Measurements from ENCODE around the gene TTI1. TPM values are rescaled to one million over a fixed set of nuclear protein-coding genes. Genes with fewer than 3 reads are reported as not detected.

Gene TTI1
- total and polyA plus RNA-seq, 2 of the 13 experiments (the other 11 are each of a cell fraction or from before 2014, with no cell fraction given): 22.9 to 39.8 TPM

DNA sequence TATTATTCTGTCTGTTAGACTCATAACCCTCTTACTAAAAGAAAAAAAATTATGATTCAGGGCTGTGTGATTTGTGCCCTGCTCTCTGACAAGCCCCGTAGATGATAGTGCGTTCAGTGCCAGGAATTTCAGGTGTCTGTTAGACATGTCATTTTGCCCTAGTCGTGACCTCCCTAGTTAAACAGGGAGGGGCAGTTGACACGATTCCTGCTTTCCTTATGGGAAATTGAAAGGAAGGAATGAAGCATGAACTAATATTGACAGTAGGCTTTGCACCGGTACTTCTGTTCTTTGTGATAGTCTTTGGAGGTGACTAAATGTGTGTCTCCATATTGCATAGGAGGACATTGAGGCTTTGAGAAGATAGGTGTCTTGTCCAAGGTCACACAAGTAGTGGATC lies 26.6 kb upstream of the TTI1 start (continued):
- TF ChIP-seq, protein P1, sequence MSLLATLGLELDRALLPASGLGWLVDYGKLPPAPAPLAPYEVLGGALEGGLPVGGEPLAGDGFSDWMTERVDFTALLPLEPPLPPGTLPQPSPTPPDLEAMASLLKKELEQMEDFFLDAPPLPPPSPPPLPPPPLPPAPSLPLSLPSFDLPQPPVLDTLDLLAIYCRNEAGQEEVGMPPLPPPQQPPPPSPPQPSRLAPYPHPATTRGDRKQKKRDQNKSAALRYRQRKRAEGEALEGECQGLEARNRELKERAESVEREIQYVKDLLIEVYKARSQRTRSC (CRISPR knock-in tag; IDR thresholded peaks at IDR 0.05; ENCODE audit: low read depth): no peak
- TF ChIP-seq NR1H2 (CRISPR knock-in tag; IDR thresholded peaks at IDR 0.05; ENCODE audit: borderline replicate concordance, low read depth): no peak
- TF ChIP-seq, protein P2, sequence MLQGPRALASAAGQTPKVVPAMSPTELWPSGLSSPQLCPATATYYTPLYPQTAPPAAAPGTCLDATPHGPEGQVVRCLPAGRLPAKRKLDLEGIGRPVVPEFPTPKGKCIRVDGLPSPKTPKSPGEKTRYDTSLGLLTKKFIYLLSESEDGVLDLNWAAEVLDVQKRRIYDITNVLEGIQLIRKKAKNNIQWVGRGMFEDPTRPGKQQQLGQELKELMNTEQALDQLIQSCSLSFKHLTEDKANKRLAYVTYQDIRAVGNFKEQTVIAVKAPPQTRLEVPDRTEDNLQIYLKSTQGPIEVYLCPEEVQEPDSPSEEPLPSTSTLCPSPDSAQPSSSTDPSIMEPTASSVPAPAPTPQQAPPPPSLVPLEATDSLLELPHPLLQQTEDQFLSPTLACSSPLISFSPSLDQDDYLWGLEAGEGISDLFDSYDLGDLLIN (CRISPR knock-in tag; IDR thresholded peaks at IDR 0.05; ENCODE audit: borderline replicate concordance): no peak
- TF ChIP-seq, protein P3, sequence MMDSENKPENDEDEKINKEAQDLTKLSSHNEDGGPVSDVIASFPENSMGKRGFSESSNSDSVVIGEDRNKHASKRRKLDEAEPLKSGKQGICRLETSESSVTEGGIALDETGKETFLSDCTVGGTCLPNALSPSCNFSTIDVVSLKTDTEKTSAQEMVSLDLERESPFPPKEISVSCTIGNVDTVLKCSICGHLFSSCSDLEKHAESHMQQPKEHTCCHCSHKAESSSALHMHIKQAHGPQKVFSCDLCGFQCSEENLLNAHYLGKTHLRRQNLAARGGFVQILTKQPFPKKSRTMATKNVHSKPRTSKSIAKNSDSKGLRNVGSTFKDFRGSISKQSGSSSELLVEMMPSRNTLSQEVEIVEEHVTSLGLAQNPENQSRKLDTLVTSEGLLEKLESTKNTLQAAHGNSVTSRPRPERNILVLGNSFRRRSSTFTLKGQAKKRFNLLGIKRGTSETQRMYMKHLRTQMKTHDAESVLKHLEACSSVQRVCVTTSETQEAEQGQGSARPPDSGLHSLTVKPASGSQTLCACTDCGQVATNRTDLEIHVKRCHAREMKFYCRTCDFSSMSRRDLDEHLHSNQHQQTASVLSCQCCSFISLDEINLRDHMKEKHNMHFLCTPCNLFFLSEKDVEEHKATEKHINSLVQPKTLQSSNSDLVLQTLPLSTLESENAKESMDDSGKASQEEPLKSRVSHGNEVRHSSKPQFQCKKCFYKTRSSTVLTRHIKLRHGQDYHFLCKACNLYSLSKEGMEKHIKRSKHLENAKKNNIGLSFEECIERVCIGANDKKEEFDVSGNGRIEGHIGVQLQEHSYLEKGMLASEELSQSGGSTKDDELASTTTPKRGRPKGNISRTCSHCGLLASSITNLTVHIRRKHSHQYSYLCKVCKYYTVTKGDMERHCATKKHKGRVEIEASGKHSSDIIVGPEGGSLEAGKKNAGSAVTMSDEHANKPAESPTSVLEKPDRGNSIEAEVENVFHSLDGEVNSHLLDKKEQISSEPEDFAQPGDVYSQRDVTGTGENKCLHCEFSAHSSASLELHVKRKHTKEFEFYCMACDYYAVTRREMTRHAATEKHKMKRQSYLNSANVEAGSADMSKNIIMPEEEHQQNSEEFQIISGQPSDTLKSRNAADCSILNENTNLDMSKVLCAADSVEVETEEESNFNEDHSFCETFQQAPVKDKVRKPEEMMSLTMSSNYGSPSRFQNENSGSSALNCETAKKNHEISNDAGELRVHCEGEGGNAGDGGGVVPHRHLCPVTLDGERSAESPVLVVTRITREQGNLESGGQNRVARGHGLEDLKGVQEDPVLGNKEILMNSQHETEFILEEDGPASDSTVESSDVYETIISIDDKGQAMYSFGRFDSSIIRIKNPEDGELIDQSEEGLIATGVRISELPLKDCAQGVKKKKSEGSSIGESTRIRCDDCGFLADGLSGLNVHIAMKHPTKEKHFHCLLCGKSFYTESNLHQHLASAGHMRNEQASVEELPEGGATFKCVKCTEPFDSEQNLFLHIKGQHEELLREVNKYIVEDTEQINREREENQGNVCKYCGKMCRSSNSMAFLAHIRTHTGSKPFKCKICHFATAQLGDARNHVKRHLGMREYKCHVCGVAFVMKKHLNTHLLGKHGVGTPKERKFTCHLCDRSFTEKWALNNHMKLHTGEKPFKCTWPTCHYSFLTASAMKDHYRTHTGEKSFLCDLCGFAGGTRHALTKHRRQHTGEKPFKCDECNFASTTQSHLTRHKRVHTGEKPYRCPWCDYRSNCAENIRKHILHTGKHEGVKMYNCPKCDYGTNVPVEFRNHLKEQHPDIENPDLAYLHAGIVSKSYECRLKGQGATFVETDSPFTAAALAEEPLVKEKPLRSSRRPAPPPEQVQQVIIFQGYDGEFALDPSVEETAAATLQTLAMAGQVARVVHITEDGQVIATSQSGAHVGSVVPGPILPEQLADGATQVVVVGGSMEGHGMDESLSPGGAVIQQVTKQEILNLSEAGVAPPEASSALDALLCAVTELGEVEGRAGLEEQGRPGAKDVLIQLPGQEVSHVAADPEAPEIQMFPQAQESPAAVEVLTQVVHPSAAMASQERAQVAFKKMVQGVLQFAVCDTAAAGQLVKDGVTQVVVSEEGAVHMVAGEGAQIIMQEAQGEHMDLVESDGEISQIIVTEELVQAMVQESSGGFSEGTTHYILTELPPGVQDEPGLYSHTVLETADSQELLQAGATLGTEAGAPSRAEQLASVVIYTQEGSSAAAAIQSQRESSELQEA (CRISPR knock-in tag; IDR thresholded peaks at IDR 0.05; ENCODE audit: not compliant biosample characterization): no peak
- TF ChIP-seq, protein P4, sequence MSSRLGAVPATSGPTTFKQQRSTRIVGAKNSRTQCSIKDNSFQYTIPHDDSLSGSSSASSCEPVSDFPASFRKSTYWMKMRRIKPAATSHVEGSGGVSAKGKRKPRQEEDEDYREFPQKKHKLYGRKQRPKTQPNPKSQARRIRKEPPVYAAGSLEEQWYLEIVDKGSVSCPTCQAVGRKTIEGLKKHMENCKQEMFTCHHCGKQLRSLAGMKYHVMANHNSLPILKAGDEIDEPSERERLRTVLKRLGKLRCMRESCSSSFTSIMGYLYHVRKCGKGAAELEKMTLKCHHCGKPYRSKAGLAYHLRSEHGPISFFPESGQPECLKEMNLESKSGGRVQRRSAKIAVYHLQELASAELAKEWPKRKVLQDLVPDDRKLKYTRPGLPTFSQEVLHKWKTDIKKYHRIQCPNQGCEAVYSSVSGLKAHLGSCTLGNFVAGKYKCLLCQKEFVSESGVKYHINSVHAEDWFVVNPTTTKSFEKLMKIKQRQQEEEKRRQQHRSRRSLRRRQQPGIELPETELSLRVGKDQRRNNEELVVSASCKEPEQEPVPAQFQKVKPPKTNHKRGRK (CRISPR knock-in tag; IDR thresholded peaks at IDR 0.05): no peak
- no peak for TF ChIP-seq HOXA7 (CRISPR knock-in tag; IDR thresholded peaks at IDR 0.05)
- TF ChIP-seq TCF12 (IDR thresholded peaks at IDR 0.05): no peak
- TF ChIP-seq TCF12 (CRISPR knock-in tag; IDR thresholded peaks at IDR 0.05): no peak
- TF ChIP-seq, protein P5, sequence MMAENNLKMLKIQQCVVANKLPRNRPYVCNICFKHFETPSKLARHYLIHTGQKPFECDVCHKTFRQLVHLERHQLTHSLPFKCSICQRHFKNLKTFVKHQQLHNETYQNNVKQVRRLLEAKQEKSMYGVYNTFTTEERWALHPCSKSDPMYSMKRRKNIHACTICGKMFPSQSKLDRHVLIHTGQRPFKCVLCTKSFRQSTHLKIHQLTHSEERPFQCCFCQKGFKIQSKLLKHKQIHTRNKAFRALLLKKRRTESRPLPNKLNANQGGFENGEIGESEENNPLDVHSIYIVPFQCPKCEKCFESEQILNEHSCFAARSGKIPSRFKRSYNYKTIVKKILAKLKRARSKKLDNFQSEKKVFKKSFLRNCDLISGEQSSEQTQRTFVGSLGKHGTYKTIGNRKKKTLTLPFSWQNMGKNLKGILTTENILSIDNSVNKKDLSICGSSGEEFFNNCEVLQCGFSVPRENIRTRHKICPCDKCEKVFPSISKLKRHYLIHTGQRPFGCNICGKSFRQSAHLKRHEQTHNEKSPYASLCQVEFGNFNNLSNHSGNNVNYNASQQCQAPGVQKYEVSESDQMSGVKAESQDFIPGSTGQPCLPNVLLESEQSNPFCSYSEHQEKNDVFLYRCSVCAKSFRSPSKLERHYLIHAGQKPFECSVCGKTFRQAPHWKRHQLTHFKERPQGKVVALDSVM (CRISPR knock-in tag; IDR thresholded peaks at IDR 0.05): no peak
- no peak for TF ChIP-seq ZBTB3 (CRISPR knock-in tag; IDR thresholded peaks at IDR 0.05; ENCODE audit: borderline replicate concordance, low read depth)
- no peak for TF ChIP-seq MBD4 (IDR thresholded peaks at IDR 0.05; ENCODE audit: borderline replicate concordance, low read length)
- TF ChIP-seq ZNF891 (CRISPR knock-in tag; IDR thresholded peaks at IDR 0.05): no peak
- no peak for TF ChIP-seq ZNF772 (CRISPR knock-in tag; IDR thresholded peaks at IDR 0.05)
- no peak for TF ChIP-seq ZNF383 (CRISPR knock-in tag; IDR thresholded peaks at IDR 0.05; ENCODE audit: borderline replicate concordance)
- TF ChIP-seq, protein P6, sequence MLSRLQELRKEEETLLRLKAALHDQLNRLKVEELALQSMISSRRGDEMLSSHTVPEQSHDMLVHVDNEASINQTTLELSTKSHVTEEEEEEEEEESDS (CRISPR knock-in tag; IDR thresholded peaks at IDR 0.05; ENCODE audit: borderline replicate concordance): no peak
- TF ChIP-seq ZNF672 (CRISPR knock-in tag; IDR thresholded peaks at IDR 0.05): no peak

Measured in HepG2 (cell line).